ENCODE results near the gene PSORS1C1.

PSORS1C1 gene

GRCh38 chr6:31092238-31092637 lies 22.4 kb upstream of the PSORS1C1 start:
- no peak for TF ChIP-seq CTCF (IDR thresholded peaks at IDR 0.05; ENCODE audit: insufficient read depth, low read length, missing control alignments)
- CTCF ChIA-PET = interaction anchor here (0.8 to 38.8 kb wide), 8 partner anchors 9 to 270 kb away, joined by 3 to 1346 read pairs (median 8); partner anchors contain the start of genes C6orf15, GTF2H4, PSORS1C1 and VARS2
- POLR2A ChIA-PET = no interaction called here
- H3K4me3 ChIP-seq (ENCODE audit: low read depth, low read length) = no peak overlapping the region
- no peak for DNase-seq (ENCODE audit: low read depth, low spot score)

GRCh38 chr6:31092769-31093505 lies 21.7 kb upstream of the PSORS1C1 start:
- ChIA-PET POLR2A (no interaction called here), CTCF (interaction anchor here (0.6 to 38.8 kb wide), 13 partner anchors 8 to 561 kb away, joined by 3 to 1346 read pairs (median 4); partner anchors contain the start of genes C6orf15, GTF2H4, PSORS1C1 and VARS2)
- no peak for DNase-seq (ENCODE audit: low read depth, low spot score)
- H3K4me3 ChIP-seq (ENCODE audit: low read depth, low read length) = no peak overlapping the region
- TF ChIP-seq CTCF (IDR thresholded peaks at IDR 0.05; ENCODE audit: insufficient read depth, low read length, missing control alignments) = no peak

- DNase-seq (ENCODE audit: low read depth, low spot score) = no peak
- no peak for TF ChIP-seq CTCF (IDR thresholded peaks at IDR 0.05; ENCODE audit: insufficient read depth, low read length, missing control alignments)
- ChIA-PET POLR2A (no interaction called here), CTCF (interaction anchor here (1.2 to 38.8 kb wide), 6 partner anchors 10 to 562 kb away, joined by 4 to 1346 read pairs (median 5); partner anchors contain the start of genes GTF2H4, PSORS1C1 and VARS2)
- H3K4me3 ChIP-seq (ENCODE audit: low read depth, low read length) = no peak overlapping the region
These were observed 20.2 kb upstream of the PSORS1C1 start for GRCh38 chr6:31094389-31094881.

GRCh38 chr6:31096215-31096614 lies 18.4 kb upstream of the PSORS1C1 start:
- DNase-seq (ENCODE audit: low read depth, low spot score) = no peak
- no peak for TF ChIP-seq CTCF (IDR thresholded peaks at IDR 0.05; ENCODE audit: insufficient read depth, low read length, missing control alignments)
- CTCF ChIA-PET = interaction anchor here (1.0 to 4.7 kb wide), 6 partner anchors 9 to 31 kb away, joined by 3 to 36 read pairs (median 6); no protein-coding TSS in a partner anchor
- H3K4me3 ChIP-seq (ENCODE audit: low read depth, low read length) = no peak overlapping the region
- POLR2A ChIA-PET = no interaction called here

- ChIA-PET POLR2A (no interaction called here), CTCF (interaction anchor here (1.0 to 4.7 kb wide), 6 partner anchors 10 to 31 kb away, joined by 3 to 36 read pairs (median 6); no protein-coding TSS in a partner anchor)
- TF ChIP-seq CTCF (IDR thresholded peaks at IDR 0.05; ENCODE audit: insufficient read depth, low read length, missing control alignments) = no peak
- no peak overlapping the region for H3K4me3 ChIP-seq (ENCODE audit: low read depth, low read length)
- DNase-seq (ENCODE audit: low read depth, low spot score) = no peak
These were observed 17.9 kb upstream of the PSORS1C1 start for GRCh38 chr6:31096656-31097055.

GRCh38 chr6:31098449-31098938 lies 16.1 kb upstream of the PSORS1C1 start:
- ChIA-PET POLR2A (no interaction called here), CTCF (interaction anchor here (4.7 kb wide), 1 partner anchor 12 kb away, joined by 36 read pairs; no protein-coding TSS in a partner anchor)

More at GRCh38 chr6:31098449-31098938, 16.1 kb upstream of the PSORS1C1 start:
- no peak overlapping the region for H3K4me3 ChIP-seq (ENCODE audit: low read depth, low read length)
- DNase-seq (ENCODE audit: low read depth, low spot score) = no peak
- no peak for TF ChIP-seq CTCF (IDR thresholded peaks at IDR 0.05; ENCODE audit: insufficient read depth, low read length, missing control alignments)

Measured in AG04449 (cell line).